HG03378 (cell line): Measurements from ENCODE around the gene GOLGA8B.
A peak's percentile ranks its signal among the peaks of the same experiment; 100 is the strongest.
"Not testable (repeated sequence)": the region's sequence is repeated elsewhere in the genome, so short reads cannot be mapped to it uniquely, and the experiment has no call there.

Source experiments
- ATAC-seq: cut with Tn5 transposase; IDR thresholded peaks from one replicate; pipeline ENCODE4 v1.9.1; 2021; ENCODE audit warnings: mild to moderate bottlenecking, moderate library complexity; ENCODE audit not compliant: unreplicated experiment

GOLGA8B gene

DNA sequence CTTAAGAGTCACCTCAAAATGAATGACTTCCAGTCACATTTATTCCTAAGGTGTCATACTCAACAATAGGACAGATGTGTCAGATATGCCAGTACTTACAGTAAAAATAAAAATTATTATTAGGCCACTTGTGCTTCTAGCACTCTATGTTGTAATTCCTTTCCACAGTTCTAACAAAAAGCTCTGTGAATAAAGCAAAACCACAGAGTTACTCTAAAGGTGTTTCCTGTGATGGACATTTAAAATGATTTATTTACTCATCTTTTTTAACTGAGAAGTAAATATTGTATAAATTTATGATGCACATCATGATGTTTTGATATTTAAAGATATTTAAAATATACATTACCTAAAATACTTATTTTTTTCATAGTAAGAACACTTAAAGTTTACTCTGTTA, 13.9 kb upstream of the GOLGA8B start:
- no peak for ATAC-seq

GRCh38 chr15:34594361-34594760, 10.9 kb upstream of the GOLGA8B start:
- no peak for ATAC-seq

DNA sequence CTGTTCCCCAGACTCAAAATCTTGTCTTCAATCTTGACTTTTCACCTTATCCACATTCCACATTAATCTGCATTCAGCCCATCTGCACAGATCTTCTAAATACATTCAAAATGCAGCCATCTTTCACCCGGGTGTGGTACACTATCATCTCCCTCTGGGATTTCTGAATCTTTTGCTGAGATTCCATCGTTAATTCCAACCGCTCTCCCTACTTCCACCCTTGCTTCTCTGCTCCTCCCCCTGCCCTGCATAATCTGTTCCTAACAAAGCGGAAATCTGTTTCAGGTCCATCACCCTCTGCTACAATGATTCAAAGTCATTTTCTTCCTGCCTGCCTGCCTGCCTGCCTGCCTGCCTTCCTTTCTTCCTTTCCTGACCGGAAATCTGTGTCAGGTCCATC, 7.9 kb upstream of the GOLGA8B start:
- no peak for ATAC-seq

DNA sequence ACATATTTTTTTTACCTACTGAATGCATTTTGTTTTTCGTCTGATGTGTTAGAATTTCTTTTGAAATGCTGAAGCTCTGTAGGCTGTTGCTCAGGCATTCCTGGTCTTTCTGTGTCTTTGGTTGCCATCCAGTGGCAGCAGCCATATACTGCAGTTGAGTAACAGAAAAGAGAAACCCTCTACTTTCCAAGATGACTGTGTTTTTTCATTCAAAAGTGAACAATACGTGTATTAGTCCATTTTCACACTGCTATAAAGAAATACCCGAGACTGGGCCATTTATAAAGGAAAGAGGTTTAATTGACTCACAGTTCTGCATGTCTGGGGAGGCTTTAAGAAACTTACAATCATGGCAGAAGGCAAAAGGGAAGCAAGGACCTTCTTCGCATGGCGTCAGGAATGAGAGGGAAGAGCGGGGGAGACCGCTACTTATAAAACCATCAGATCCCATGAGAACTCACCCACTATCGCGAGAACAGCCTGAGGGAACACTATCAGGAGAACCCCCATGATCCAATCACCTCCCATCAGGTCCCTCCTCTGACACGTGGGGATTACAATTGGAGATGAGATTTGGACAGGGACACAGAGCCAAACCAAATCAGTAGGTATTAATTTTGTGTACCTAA, 4.7 kb upstream of the GOLGA8B start:
- peak; percentile 56 for ATAC-seq

DNA sequence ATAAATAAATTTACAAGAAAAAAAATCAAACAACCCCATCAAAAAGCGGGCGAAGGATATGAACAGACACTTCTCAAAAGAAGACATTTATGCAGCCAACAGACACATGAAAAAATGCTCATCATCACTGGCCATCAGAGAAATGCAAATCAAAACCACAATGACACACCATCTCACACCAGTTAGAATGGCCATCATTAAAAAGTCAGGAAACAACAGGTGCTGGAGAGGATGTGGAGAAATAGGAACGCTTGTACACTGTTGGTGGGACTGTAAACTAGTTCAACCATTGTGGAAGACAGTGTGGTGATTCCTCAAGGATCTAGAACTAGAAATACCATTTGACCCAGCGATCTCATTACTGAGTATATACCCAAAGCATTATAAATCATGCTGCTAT, 2.5 kb upstream of the GOLGA8B start:
- not testable (repeated sequence) for ATAC-seq

GRCh38 chr15:34584996-34585395, 1.5 kb upstream of the GOLGA8B start:
- ATAC-seq: no peak

DNA sequence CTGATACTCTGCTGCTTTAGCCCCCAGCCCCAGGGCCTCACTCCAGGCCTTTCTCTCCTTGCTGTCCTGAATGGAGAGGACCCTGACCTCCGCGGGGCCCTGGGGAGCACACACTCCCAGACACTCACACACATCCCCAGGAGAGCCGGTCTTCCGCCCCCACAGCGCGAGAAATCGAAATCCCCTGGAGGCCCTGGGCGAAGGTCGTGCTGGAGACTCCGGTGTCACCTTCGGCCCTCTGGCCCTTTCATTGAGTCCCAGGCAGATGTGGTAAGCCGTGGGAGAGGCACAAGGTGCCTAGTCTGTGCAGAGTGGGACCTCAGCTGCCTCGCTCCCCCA, 848 bp upstream of the GOLGA8B start:
- ATAC-seq: no peak

GRCh38 chr15:34582461-34583371, 735 bp downstream of the GOLGA8B start:
- ATAC-seq: no peak

GRCh38 chr15:34581687-34582460, 1.6 kb downstream of the GOLGA8B start:
- ATAC-seq: not testable (repeated sequence)

GRCh38 chr15:34581043-34581365, 2.4 kb downstream of the GOLGA8B start:
- ATAC-seq: no peak

DNA sequence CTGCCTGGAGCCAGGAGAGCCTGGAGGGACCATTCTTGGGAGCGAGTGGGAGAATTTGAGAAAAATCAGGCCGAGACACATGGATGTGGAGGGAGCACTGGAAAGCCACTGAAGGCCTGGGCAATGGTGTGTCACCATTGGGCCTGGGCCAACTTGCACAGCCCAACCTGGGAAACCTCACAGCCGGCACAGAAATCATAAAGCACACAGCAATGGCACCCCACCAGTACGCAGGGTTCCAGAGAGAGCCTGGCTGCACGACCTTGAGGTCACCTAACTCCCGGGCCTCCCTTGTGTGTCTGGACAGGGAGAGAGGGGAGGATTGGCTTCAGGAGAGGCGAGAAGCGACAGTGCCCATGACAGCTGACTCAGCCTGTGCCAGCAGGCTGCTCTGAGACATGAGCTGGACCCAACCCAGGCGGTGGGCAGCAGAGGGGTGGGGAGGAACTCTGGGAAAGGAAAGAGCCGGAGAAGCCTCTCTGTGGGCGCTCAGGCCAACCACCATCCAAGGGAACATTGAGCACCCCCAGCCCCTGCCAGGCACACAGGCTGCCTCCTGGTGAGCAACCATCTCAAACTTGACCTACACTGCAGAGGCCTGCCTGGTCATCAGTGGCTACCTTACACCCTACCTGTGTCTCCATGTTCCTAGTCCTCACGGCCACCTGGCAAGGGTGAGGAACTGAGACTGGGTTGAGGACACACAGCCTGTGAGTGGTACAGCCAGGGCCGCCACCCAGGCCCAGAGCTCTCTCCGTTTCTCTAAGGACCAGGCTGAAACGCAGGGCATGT, 3.0 kb downstream of the GOLGA8B start:
- ATAC-seq: not testable (repeated sequence)

GRCh38 chr15:34578283-34578674, 5.2 kb downstream of the GOLGA8B start:
- no peak for ATAC-seq

- ATAC-seq: not testable (repeated sequence)
Measured at GRCh38 chr15:34577658-34578282, 5.7 kb downstream of the GOLGA8B start.

- ATAC-seq: not testable (repeated sequence)
Measured at GRCh38 chr15:34575035-34575434, 8.4 kb downstream of the GOLGA8B start.

- not testable (repeated sequence) for ATAC-seq
Measured at GRCh38 chr15:34572921-34573320, 10.5 kb downstream of the GOLGA8B start.

GRCh38 chr15:34572019-34572641, 11.3 kb downstream of the GOLGA8B start:
- ATAC-seq: not testable (repeated sequence)

DNA sequence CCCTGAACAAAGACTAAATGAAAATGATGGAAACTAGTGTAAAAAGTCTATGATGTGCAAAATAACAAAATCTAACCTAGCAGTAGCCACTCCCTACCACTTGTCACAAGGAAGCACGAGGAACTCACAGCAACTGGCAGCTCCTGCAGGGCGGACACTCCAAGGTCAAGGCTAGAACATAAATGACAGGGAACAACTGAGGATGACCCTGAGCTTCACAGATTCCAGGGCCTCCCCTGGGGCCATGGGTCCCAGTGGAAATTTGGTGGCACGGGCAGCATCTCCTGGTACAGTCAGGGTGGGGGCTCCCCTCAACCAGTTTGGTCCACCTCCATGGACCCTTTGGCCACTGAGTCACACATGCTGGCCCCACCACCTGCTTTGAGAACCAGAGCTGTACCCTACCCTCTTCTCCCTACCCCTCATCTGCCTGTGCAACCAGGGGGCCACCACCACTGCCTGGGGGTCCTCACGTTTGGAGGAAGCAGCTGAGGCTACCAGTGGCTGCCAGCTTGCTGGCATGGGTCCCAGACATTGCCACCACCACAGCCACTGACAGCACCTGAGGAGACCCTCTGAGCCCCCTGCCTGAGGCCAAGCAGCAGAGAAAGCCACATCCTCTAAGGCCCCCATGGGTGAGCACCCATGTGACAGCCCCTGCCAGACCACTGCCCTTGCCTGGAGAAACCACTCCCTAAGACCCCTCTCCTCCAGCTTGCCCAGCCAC, 13.6 kb downstream of the GOLGA8B start:
- not testable (repeated sequence) for ATAC-seq

- not testable (repeated sequence) for ATAC-seq
Measured at GRCh38 chr15:34567174-34567573, 16.3 kb downstream of the GOLGA8B start.

GRCh38 chr15:34564711-34565110, 18.7 kb downstream of the GOLGA8B start:
- ATAC-seq: not testable (repeated sequence)
